ENCODE measurements around the gene GAN. TPM values are rescaled to one million over a fixed set of nuclear protein-coding genes. Genes with fewer than 3 reads are reported as not detected.

Gene GAN
- total and polyA plus RNA-seq, 2 of the 4 experiments (the other 2 are of a cell fraction), result 1.1 to 5.7 TPM

DNA sequence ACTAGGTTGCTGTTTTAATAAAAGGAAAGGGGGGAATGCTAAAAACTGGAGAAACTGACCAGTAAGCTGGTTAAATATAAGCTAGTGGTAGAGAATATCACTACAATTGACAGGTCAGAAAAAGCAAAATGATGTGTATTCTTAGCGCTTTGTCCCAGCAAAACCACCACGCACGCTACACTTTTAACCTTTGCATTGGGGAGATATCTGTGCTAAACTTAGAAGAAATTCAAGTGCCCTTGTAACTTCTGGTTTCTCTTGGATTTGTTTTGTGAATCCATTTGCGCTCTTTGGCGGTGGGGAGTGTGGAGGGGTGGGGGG lies 1.4 kb downstream of the GAN start:
- in situ Hi-C loops (cut with MboI; ENCODE audit: low sequenced_read_pairs) (no loop called here), dilution Hi-C loops (cut with HindIII; ENCODE audit: low sequenced_read_pairs, unreplicated experiment) (no loop called here), intact Hi-C loops (cut with micrococcal nuclease) (loop anchor here (10.0 kb wide), 3 partner anchors 81 to 221 kb away; partner anchors contain the start of genes BCO1 and GCSH)
- H3K14ac ChIP-seq (replicated peaks; ENCODE audit: low read depth, low read length), result no peak overlapping the region
- no peak overlapping the region for H3K23ac ChIP-seq (ENCODE audit: low read depth, low read length)
- H4K8ac ChIP-seq (ENCODE audit: low read depth in 2 of 2, low read length in 2 of 2), result no peak overlapping the region
- H2BK5ac ChIP-seq (ENCODE audit: low read depth, low read length, poor library complexity, severe bottlenecking), result no peak overlapping the region
- POLR2A ChIA-PET (ENCODE audit: unreplicated experiment), result no interaction called here
- no peak overlapping the region for H2AK5ac ChIP-seq (ENCODE audit: low read depth, low read length)
- no peak overlapping the region for H3K56ac ChIP-seq (ENCODE audit: extremely low read depth, insufficient read depth, low read length)
- no peak overlapping the region for H3K4ac ChIP-seq (ENCODE audit: low read depth, low read length)
- no CpG with 5 or more reads among the region's 5 CpGs for WGBS, 2 experiments (ENCODE audit: extremely low coverage in 2 of 2, insufficient read length in 1 of 2)
- TF ChIP-seq, protein P1, sequence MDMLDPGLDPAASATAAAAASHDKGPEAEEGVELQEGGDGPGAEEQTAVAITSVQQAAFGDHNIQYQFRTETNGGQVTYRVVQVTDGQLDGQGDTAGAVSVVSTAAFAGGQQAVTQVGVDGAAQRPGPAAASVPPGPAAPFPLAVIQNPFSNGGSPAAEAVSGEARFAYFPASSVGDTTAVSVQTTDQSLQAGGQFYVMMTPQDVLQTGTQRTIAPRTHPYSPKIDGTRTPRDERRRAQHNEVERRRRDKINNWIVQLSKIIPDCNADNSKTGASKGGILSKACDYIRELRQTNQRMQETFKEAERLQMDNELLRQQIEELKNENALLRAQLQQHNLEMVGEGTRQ (IDR thresholded peaks at IDR 0.05; ENCODE audit: low read depth, low read length), result no peak
- TF ChIP-seq RCOR1 (IDR thresholded peaks at IDR 0.05; ENCODE audit: insufficient replicate concordance, low read length), result no peak
- peak overlapping the region; percentile 92; the same call in 1 of the 2 replicates for H3K4me3 ChIP-seq (ENCODE audit: insufficient read depth, low read depth, low read length)
- H3K36me3 ChIP-seq (ENCODE audit: control insufficient read depth, insufficient read depth, low read length), result peaks cover 2% of the 10 kb centered on the region; the same call in 1 of the 2 replicates
- no peak overlapping the region for H2BK20ac ChIP-seq (ENCODE audit: low read depth, low read length)
- DNase-seq (no peak), ATAC-seq (ENCODE audit: low read depth) (no peak)
- no peak overlapping the region for H2AFZ ChIP-seq (replicated peaks; ENCODE audit: low read length, poor library complexity)
- peak overlapping the region; percentile 97 for H3K4me2 ChIP-seq (ENCODE audit: low read depth, low read length)
- no peak overlapping the region for H2BK15ac ChIP-seq (ENCODE audit: low read depth, low read length)
- H2BK120ac ChIP-seq (ENCODE audit: low read depth, low read length), result no peak overlapping the region
- no peak overlapping the region for H3K9ac ChIP-seq (ENCODE audit: low read depth, low read length)
- peaks cover 7% of the 10 kb centered on the region for H3K9me1 ChIP-seq (ENCODE audit: insufficient read depth, low read length)
- peaks cover 12% of the 10 kb centered on the region for H3K4me1 ChIP-seq (ENCODE audit: control insufficient read depth, insufficient read depth, low read length)
- no peaks in the 10 kb centered on the region for H3K9me3 ChIP-seq (ENCODE audit: control insufficient read depth, insufficient read depth, low read length)
- H3K27me3 ChIP-seq (ENCODE audit: control insufficient read depth, insufficient read depth, low read length), result no peaks in the 10 kb centered on the region
- H3K27ac ChIP-seq (ENCODE audit: insufficient read depth, low read length), result no peak overlapping the region
- H4K20me1 ChIP-seq (ENCODE audit: insufficient read depth, low read length), result peaks cover 15% of the 10 kb centered on the region; the same call in 1 of the 2 replicates
- H3K18ac ChIP-seq (ENCODE audit: low read depth, low read length), result no peak overlapping the region
- no TSS peak for BruUV-seq (replicated peaks)
- H3K79me1 ChIP-seq (ENCODE audit: low read depth in 1 of 2, low read length in 2 of 2), result peaks cover 33 to 68% of the 10 kb centered on the region in 2 experiments
- CTCF ChIA-PET, result interaction anchor here (0.8 kb wide), 1 partner anchor 282 kb away, joined by 3 read pairs; no protein-coding TSS in a partner anchor
- no peak overlapping the region for H4K5ac ChIP-seq (ENCODE audit: low read depth, low read length)
- no peak overlapping the region for H2AK9ac ChIP-seq (replicated peaks; ENCODE audit: low read depth, low read length, poor library complexity)
- no peak overlapping the region for H4K91ac ChIP-seq (ENCODE audit: insufficient read depth, low read depth, low read length)

All from IMR-90 (cell line).